ENCODE results near the gene TMEM229B.

DNA sequence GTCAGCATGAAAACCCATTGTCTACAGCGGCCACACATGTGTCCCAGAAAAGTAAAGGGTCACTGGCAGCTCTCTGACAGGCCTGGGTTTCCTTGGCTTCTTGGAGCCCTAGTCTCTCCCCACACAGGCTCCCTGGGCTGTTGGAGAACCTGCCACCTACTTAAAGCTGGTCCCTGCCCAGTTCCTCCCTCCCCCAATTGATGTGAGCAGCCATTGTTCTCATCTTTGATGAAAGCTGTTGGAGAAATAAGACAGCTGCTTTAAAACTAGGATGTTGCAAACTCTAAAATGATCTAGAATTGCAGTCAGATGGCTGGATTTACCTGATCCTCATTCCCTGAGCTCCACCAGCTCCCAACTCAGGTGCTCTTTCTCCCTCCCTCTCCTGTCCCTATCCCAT lies 39.8 kb upstream of the TMEM229B start:
- TF ChIP-seq CTCF (conservative IDR thresholded peaks at IDR 0.05; ENCODE audit: low read depth, low read length): no peak
- TF ChIP-seq MAFK (IDR thresholded peaks at IDR 0.05; ENCODE audit: low read depth, low read length): no peak
- TF ChIP-seq POLR2A (IDR thresholded peaks at IDR 0.05; ENCODE audit: low read depth, low read length): no peak
- TF ChIP-seq RAD21 (IDR thresholded peaks at IDR 0.05; ENCODE audit: low read length): no peak
- no peak for TF ChIP-seq MAZ (IDR thresholded peaks at IDR 0.05; ENCODE audit: borderline replicate concordance, low read depth, low read length)
- no peak for TF ChIP-seq ELK1 (IDR thresholded peaks at IDR 0.05; ENCODE audit: borderline replicate concordance, low read depth, low read length)
- no peak for TF ChIP-seq CEBPB (IDR thresholded peaks at IDR 0.05; ENCODE audit: low read depth, low read length)
- TF ChIP-seq USF2 (IDR thresholded peaks at IDR 0.05; ENCODE audit: low read depth, low read length): no peak
- TF ChIP-seq CHD1 (IDR thresholded peaks at IDR 0.05; ENCODE audit: low read depth, low read length): no peak
